Measurements from ENCODE around the gene MPZL2.

The MPZL2 gene

DNA sequence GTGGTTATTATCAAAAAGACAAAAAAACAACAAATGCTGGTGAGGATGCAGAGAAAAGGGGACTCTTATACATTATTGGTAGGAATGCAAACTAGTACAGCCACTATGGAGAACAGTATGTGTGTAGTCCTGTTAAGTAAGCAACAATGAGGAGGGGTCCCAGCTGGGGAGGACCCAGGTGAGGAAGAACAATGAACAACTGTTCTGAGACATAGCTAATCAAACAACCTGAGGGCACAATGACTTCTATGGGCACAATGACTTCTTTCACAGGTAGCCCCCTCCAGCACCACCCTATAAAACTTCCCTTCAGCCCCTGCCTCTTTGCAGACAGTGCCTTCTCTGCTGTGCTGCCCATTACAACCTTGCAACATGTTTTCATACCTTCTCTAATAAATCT is 44.9 kb downstream of the MPZL2 start:
- DNase-seq (ENCODE audit: low spot score): no peak

DNA sequence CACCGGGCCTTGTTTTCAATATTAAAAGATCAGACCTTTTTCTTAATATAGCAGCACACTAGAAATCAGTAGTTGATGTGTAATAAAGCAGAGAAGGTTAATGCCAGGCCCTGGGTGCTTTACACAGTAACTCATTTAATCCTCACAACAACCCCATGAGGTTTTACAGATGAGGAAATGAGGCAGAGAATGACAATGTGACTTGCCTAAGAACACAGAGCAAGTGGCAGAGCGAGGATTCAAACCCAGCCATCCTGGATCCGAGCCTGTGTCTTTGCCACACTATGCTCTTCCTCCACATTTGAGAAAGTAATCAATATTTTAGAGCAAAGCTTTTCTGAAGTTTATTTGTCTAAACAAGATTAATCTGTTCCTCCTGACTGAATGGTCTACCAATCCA is 46.5 kb downstream of the MPZL2 start:
- DNase-seq (ENCODE audit: low spot score): no peak

DNA sequence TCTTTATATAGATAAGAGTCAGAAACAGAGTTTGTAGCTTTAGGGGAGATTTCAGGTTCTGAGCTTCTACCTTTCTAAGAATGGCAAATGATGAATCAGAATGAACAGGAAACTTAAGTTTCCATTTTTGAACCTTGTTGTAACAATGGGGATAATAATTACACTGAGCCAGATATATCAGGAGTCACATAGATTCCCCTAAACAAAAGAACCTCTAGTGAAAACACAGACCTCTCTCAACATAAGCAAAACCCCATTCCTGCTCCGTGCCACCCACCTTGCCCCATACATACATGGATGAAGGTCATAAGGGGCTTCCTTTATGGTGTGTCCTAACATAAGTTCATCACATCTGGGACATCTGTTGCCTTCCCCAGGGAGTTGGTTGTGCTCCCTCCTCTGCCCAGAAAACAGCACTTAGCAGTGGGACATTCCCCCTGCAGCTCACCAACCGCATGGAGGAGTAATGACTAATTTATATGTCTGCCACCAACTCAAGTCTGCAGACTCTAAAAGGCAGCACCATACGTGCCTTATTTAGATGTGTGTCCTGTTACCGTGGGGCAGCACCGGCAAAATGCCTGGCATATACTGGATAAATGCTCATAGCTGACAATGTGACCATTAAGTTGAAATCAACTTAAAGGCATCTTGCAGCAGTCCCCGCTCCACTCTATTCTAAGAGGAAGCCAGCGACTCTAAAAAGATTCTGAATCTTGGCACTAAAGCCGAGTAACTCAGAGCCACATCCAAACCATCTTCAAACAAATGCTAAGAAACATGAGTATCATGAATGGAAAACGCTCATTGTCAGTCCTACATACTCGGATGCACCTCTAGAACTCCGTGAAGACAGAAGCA is 47.2 kb downstream of the MPZL2 start:
- no peak for DNase-seq (ENCODE audit: low spot score)

DNA sequence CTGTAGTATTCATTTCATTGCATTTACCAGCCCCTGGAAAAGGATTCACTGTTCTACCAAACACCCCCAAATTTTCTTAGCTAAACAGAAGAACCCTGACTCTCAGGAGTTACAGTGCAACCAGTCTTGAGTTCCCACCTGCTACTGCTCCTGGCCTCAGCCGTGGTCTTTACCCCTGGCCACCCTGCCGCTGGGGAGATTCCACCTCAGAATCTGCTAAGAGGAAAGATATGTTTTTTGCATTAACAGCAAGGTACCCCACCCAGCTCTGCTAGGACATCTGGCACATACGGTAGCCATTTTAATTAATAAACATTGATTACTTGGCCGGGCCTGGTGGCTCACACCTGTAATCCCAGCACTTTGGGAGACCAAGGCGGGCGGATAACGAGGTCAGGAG is 48.3 kb downstream of the MPZL2 start:
- DNase-seq (ENCODE audit: low spot score): no peak

DNA sequence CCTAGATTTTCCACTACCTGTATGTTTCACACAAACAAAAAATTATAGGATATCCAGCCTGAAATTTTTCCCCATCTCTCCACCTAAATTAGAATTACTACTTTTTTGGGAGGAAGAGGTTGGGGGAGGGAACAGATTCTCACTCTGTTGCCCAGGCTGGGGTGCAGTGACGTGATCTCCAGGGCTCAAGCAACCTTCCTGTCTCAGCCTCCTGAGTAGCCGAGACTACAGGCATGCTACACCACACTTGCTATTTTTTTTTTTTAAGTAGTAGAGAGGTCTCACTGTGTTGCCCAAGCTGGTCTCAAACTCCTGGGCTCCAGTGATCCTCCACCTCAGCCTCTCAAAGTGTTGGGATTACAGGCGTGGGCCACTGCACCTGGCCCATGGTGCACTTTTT is 48.8 kb downstream of the MPZL2 start:
- DNase-seq (ENCODE audit: low spot score): no peak

GRCh38 chr11:118214210-118214914 is 49.7 kb downstream of the MPZL2 start:
- DNase-seq (ENCODE audit: low spot score): no peak

- no peak for DNase-seq (ENCODE audit: low spot score)
These were observed 50.3 kb downstream of the MPZL2 start for GRCh38 chr11:118213781-118214180.

GRCh38 chr11:118213201-118213600 is 50.9 kb downstream of the MPZL2 start:
- no peak for DNase-seq (ENCODE audit: low spot score)

GRCh38 chr11:118212781-118213191 is 51.3 kb downstream of the MPZL2 start:
- no peak for DNase-seq (ENCODE audit: low spot score)

DNA sequence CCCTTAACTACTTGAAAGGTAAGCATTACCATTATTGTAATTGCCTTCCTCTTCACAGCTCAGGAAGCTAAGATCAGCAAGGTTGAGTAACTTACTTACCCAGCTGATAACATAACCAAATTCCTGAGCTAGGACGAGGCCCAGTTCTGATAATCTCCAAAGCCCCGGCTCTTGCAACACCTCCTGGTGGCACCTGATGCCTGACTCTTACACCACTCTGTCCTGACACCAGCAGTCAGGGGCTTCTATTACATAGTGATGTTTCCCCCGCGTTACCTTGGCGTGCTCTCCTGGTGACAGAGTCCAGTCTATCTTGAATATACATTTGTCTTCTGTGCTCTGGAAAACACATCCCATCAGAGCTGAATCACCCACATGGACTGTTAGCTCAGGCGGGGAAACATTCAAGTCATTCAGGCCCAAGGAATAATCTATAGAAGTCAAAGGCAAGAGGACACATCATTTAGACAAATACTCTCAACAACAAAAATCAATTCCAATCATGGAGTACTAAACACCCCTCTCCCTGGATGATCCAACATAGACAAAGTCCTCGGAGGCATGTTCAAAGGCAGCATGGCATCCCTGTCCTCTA is 51.9 kb downstream of the MPZL2 start:
- DNase-seq (ENCODE audit: low spot score): no peak

GRCh38 chr11:118211006-118211405 is 53.1 kb downstream of the MPZL2 start:
- peak; percentile 34 for DNase-seq (ENCODE audit: low spot score)

DNA sequence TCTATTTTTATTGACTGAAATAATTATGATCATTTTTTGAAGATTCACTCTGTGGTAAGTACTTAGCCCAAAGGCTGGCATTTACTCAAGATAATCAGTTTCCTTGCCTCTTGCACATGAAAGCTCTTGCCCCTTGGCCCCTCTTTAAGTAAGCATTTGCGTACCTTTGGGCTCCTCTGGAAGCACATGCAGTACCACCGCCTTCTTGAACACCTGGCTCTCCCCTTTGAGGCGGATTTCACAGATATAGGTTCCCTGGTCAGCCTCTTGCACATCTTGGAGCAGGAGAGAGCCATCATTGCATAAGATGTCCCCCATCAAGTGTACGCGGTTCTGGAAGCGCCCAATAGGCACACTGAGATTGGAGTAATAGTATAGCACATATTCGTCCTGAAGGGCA is 53.8 kb downstream of the MPZL2 start:
- DNase-seq (ENCODE audit: low spot score): no peak

DNA sequence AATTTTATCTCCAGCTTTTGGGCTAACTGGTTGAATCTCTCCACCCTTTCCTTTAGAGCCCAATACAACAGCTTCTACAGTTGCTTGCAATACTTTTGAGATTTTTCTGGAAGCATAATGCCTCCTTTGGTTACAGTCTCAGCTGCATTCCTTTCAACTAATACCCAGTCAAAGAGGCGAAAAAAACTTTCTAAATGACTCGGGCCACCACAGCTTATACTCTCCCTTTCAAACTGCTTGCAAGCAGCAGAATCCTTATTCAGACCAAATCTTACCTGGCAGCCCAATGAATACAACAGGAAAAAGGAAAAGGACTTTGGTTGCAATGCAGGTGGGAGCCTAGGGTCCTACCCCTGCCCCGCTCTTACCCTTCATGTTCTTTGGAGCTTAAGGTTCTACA is 55.1 kb downstream of the MPZL2 start:
- no peak for DNase-seq (ENCODE audit: low spot score)

DNA sequence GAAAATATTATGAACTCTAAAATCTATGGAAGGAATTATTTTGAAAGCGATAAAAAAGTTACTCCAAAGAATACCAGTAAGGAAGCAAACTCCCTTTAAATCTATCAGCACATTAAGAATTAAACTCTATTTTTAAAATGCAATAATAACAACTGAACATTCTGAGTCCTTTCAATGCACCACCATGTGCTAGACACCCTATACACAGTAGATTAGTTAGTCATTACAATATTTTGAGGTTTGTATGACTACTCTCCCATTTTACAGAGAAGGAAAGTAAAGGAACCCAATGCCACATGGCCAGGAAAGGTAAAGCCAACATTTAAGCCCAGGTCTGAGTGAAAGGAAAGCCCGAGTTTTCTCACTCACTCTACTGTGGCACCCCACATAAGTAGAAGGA is 57.0 kb downstream of the MPZL2 start:
- no peak for DNase-seq (ENCODE audit: low spot score)

GRCh38 chr11:118206391-118207031 is 57.6 kb downstream of the MPZL2 start:
- DNase-seq (ENCODE audit: low spot score): no peak

DNA sequence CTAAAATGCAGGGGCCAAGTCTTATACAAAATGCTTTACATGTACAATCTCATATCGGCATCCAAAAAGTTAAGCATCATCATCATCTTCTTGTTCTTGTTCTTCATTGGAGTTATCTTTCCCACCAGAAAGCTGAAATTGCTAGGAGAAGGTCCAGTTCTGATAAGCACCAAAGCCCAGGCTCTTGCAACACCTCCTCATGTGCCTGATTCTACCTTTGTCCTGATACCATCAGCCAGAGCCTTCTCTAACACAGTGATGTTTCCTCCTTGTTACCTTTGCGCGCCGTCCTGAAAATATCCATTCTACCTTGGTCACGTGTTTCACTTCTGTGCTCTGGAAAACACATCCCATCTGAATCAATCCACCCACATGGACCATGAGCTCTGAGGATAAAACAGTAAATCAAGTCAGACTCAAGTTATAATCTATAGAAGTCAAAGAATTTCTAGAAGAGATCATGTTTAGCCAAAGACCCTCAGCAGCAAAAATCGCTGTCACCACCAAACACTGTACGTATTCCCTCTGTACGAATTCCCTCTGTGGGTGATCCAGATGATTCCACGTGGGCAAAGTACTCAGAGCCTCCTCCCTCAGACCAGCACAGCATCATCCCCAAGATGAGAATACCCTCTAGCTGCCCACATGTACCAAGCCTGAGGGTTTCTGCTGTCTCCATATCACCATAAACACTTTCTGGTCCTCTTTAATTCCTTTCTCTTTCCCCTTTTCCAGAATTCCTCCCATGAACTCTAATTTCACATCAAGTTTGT is 58.3 kb downstream of the MPZL2 start:
- DNase-seq (ENCODE audit: low spot score): no peak

Measured in putamen (tissue), 1 donor.